Ovary (tissue), 9 donors: ENCODE results near the gene HIGD2A. TPM values are rescaled to one million over a fixed set of nuclear protein-coding genes. Genes with fewer than 3 reads are reported as not detected.

Experiments
- DNase-seq, 5 donors: peaks; one replicate each; pipeline ENCODE4 v3.0.0-alpha.2; 2019 to 2020
- H3K27ac ChIP-seq, 2 donors: fragments of 200-600 bp; one replicate each; pipeline versions ENCODE4 v1.5.1 to v1.8.0; 2019 to 2022
- H3K27me3 ChIP-seq: fragments of 200-600 bp; one replicate; pipeline ENCODE4 v1.8.0; 2022
- H3K36me3 ChIP-seq: fragments of 200-600 bp; sonication (generic); one replicate; pipeline ENCODE4 v1.5.1; 2019
- H3K4me1 ChIP-seq: one replicate; pipeline ENCODE4 v1.8.1; 2013; ENCODE audit warnings: mild to moderate bottlenecking, moderate library complexity; ENCODE audit not compliant: insufficient read depth
- H3K4me3 ChIP-seq: fragments of 200-600 bp; sonication (generic); one replicate; pipeline ENCODE4 v1.5.1; 2017
- H3K9me3 ChIP-seq, 2 donors: fragments of 200-600 bp in 1 of 2; sonication (generic) in 1 of 2; one replicate each; pipeline versions ENCODE4 v1.5.1 to v1.8.1; 2013 to 2019; ENCODE audit warnings: mild to moderate bottlenecking in 1 of 2, moderate library complexity in 1 of 2
- EP300 ChIP-seq: sonication (generic); formaldehyde crosslinking; IDR thresholded peaks from one replicate; pipeline ENCODE4 v1.6.1; 2017; ENCODE audit warnings: antibody characterized with exemption
- POLR2A ChIP-seq: fragments of 450-650 bp; IDR thresholded peaks from one replicate; pipeline ENCODE4 v1.6.1; 2017; ENCODE audit warnings: antibody characterized with exemption, mild to moderate bottlenecking, moderate library complexity
- WGBS, 3 donors: extraction: QIAGEN DNeasy Blood & Tissue Kit in 1 of 3; methylation state at CpG; one replicate each; pipeline versions ENCODE4 v1.1.5 to v1.1.7; 2013 to 2017; 5-methylcytosine and 5-hydroxymethylcytosine counted together
- intact Hi-C, 4 donors: fragments of 100-400 bp; cut with DNase I; formaldehyde crosslinking; loops; one replicate each; pipeline versions ENCODE4 v1.11.0 to v1.15.1; 2022 to 2023
- polyA plus RNA-seq, 2 donors: library from polyadenylated mRNA; stranded (reverse); fragments of 200-250 nt in 1 of 2; fragments of 350-450 nt in 1 of 2; fragmentation: Illumina TruSeq in 1 of 2; extraction: RNeasy Lipid Tissue Mini Kit (QIAGEN cat#74804) in 1 of 2; gene quantifications; one replicate each; pipeline ENCODE4 v1.2.3, GENCODE V29; 2013 to 2014
- total RNA-seq, 7 donors: library from RNA; depleted of rRNA in 2 of 7; stranded (reverse); fragments of >200 nt in 2 of 7; fragmentation: NEBNext Ultra II Directional in 3 of 7; extraction: Animal tissue kit (Norgen Biotek cat#: 25700) in 3 of 7; gene quantifications; one replicate each; pipeline versions ENCODE4 v1.1.0 to v1.2.4, GENCODE V29; 2016 to 2023
- TF ChIP-seq, protein P1 (sequence below), 3 donors: fragments of 450-650 bp in 2 of 3; fragments of 200-600 bp in 1 of 3; IDR thresholded peaks; one replicate each; pipeline versions ENCODE4 v1.5.1 to v1.8.0; 2016 to 2022; ENCODE audit warnings: antibody characterized with exemption in 3 of 3, mild to moderate bottlenecking in 1 of 3
- donor health status: DM: no; HTN: no; CAD: no; lungs with moderate emphysema.
- donor health status: DM: no; HTN: no; CAD: no.
- donor health status: Bipolar disorder and iron deficiency.
- donor health status: DM: yes; HTN: yes; CAD: no.
- donor health status: DM: no; HTN: no; CAD: no.
- donor health status: DM: yes; HTN: yes; CAD: no.

HIGD2A gene
- total and polyA plus RNA-seq, 9 donors = 64.3 to 131 (median 100) TPM

DNA sequence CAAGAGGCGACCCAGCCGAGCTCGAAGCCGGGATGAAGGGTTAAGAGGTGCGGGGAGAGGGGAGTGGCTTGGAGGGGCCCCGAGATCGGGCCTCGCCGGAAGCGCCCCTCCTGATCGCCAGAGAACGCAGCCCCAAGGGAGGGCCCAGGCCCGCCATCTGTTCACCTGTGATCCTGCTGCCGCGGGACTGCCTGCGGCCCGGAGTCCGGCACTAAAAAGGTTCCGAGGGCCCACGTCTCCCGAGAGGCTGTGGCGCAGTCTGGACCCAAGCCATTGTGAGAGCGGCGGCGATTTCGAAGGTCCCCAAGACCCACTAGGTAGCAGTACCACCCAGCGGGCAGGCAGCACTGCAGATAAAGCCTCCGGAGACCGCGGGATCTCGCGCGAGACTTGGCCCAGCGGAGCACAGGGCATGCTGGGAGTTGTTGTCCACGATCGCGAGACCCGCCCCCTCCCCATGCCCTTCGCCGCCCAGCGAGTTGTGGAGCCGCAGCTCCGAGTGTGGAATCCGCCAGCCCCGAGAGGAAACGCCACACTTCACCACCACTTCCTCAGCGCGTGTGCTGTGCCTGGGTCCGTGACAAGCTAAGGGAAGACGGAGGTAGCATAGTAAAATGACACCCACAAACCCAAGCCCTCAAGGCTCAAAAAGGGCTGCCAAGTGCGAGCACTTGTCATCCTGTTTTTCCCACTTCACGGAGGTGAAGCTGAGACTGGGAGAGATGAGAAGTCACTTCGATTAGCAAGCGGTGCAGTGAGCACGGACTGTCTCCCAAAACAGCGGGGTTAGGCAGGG lies 26.9 kb upstream of the HIGD2A start, which contains the start of gene KIAA1191:
KIAA1191 (minus strand) TSS at position 328 of the 796 bp plus-strand sequence. CDS start 2,256 bp downstream, outside the sequence.
- H3K4me3 ChIP-seq = peak within 1 kb of the TSS; percentile 74
- TF ChIP-seq EP300 = no peak
- TF ChIP-seq POLR2A = peak; percentile 83
- H3K9me3 ChIP-seq = no peaks in the 10 kb centered on the region
- WGBS, 3 donors = 2 to 3% (median 2%) methylated on average over 54 to 56 of the region's 56 CpGs
- H3K4me1 ChIP-seq = peaks cover 7% of the 10 kb centered on the region
- H3K27me3 ChIP-seq = no peaks in the 10 kb centered on the region
- no peaks in the 10 kb centered on the region for H3K36me3 ChIP-seq
- peak within 1 kb of the TSS; percentile 45 to 85 for H3K27ac ChIP-seq
- peak; percentile 93 to 96 (median 94) for DNase-seq
- intact Hi-C loops = loop anchor here in 1 of 4 donors (2.0 to 10.0 kb wide), 2 partner anchors 47 to 187 kb away; no protein-coding TSS in a partner anchor

DNA sequence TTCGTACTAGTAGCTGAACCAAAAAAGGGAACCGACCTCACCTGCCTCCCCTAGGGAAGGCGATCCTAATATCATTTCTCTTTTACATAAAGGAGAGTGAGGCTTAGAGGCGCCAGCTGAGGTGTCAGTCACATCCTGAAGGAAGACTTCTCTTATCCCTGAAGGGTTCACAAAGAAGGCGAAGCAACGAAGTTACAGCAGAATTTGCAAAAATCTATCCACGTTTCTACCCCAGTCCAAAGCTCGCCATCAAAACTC lies 26.4 kb upstream of the HIGD2A start:
- peak overlapping the region; percentile 74 for H3K4me3 ChIP-seq
- H3K4me1 ChIP-seq = peaks cover 8% of the 10 kb centered on the region
- H3K27ac ChIP-seq = no peak overlapping the region
- no peak for DNase-seq
- intact Hi-C loops = loop anchor here in 1 of 4 donors (2.0 to 10.0 kb wide), 2 partner anchors 47 to 187 kb away; no protein-coding TSS in a partner anchor
- H3K27me3 ChIP-seq = no peaks in the 10 kb centered on the region
- H3K9me3 ChIP-seq = no peaks in the 10 kb centered on the region
- WGBS, 3 donors = 74 to 81% (median 74%) methylated on average over 8 of the region's 8 CpGs
- H3K36me3 ChIP-seq = no peaks in the 10 kb centered on the region
- TF ChIP-seq EP300 = no peak
- TF ChIP-seq POLR2A = no peak
- TF ChIP-seq, protein P1, sequence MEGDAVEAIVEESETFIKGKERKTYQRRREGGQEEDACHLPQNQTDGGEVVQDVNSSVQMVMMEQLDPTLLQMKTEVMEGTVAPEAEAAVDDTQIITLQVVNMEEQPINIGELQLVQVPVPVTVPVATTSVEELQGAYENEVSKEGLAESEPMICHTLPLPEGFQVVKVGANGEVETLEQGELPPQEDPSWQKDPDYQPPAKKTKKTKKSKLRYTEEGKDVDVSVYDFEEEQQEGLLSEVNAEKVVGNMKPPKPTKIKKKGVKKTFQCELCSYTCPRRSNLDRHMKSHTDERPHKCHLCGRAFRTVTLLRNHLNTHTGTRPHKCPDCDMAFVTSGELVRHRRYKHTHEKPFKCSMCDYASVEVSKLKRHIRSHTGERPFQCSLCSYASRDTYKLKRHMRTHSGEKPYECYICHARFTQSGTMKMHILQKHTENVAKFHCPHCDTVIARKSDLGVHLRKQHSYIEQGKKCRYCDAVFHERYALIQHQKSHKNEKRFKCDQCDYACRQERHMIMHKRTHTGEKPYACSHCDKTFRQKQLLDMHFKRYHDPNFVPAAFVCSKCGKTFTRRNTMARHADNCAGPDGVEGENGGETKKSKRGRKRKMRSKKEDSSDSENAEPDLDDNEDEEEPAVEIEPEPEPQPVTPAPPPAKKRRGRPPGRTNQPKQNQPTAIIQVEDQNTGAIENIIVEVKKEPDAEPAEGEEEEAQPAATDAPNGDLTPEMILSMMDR (IDR thresholded peaks at IDR 0.05) = no peak

DNA sequence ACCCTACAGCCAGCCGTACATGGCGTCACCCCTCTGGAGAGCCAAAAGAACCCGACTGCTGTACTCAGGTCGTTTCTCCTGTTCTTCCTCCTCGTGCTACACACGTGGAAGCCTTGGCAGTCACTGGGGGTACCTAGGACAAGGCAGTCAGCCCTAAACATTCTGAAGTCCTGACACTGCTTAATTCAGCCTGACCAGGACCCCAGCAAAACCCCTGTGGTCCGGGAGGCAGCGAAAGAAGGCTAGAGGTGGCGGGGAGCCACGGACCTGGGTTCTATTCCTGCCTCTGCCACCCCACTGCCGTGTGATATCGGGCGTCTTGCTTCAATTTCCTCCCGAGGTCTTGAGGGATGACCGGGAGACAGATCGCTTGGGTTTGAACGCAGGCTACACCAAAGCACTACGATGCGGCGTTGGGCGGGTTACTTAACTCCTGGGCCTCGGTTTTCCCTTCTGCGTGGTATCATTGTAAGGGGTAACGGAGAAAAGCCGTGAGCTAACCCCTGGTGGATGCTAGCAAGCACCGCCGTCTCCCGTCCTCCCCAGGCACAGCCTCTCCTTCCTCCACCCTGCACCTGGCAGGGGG lies 23.7 kb upstream of the HIGD2A start:
- WGBS, 3 donors = 21 to 25% (median 22%) methylated on average over 23 to 28 of the region's 28 CpGs
- Histone ChIP-seq H3K4me1 (peaks cover 8% of the 10 kb centered on the region), H3K27ac (peak overlapping the region; percentile 88 to 92), H3K36me3 (no peaks in the 10 kb centered on the region), H3K9me3 (no peaks in the 10 kb centered on the region), H3K4me3 (peak overlapping the region; percentile 68), H3K27me3 (no peaks in the 10 kb centered on the region)
- TF ChIP-seq, protein P1 (IDR thresholded peaks at IDR 0.05) = no peak
- TF ChIP-seq EP300 (no peak), POLR2A (no peak)
- intact Hi-C loops = loop anchor here in 1 of 4 donors (10.0 kb wide), 1 partner anchor 190 kb away; no protein-coding TSS in a partner anchor
- DNase-seq = peak in 3 of 5 donors; percentile 20 to 40 (median 34)

DNA sequence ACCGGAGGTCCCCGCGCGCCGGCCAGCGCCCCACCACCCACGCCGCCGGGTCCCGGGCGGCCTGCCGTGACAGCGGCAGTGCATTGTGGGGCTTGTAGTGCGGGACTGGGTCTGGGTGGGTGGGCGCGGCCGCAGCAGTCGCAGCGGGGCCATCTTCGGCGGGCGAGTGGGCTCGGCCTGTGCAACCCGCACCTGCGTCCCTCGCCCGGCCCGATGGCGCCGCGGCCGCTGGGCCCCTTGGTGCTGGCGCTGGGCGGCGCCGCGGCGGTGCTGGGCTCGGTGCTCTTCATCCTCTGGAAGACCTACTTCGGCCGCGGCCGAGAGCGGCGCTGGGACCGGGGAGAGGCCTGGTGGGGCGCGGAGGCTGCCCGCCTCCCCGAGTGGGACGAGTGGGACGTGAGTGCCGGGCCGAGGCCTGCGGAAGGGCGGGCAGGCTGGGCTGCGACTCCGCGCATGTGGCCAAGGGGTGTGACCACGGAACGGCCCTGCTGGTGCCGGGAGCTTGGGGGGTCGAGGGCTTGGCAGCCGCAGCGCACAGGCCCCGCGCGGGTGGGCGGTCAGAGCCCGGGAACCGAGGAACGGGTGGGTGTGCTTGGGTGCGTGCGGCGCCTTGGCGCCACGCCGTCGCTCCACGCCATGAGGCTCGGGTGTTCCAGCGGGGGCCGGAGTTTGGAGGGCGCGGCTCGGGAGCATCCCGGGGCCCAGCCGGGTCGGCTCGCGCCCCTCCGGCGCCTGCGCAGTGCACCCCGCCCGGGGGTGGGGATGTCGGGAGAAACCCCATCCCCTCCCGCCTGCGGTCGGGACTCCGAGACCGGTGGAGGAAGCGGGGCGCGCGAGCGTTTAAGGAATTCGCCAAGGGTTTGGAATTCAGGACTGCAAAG lies 23.0 kb upstream of the HIGD2A start, which contains the start of gene ARL10:
ARL10 (plus strand) TSS at position 137 of the 881 bp plus-strand sequence; CDS start at position 214, 77 bp downstream.
- H3K4me3 ChIP-seq = peak within 1 kb of the TSS; percentile 68
- DNase-seq = peak; percentile 61 to 83 (median 75)
- no peaks in the 10 kb centered on the region for H3K36me3 ChIP-seq
- TF ChIP-seq POLR2A (no peak), EP300 (no peak)
- TF ChIP-seq, protein P1 (IDR thresholded peaks at IDR 0.05) = no peak
- H3K4me1 ChIP-seq = peaks cover 8% of the 10 kb centered on the region
- intact Hi-C loops = loop anchor here in 1 of 4 donors (10.0 kb wide), 1 partner anchor 191 kb away; no protein-coding TSS in a partner anchor
- WGBS, 3 donors = 0 to 1% (median 0%) methylated on average over 85 to 108 of the region's 108 CpGs
- H3K27me3 ChIP-seq = no peaks in the 10 kb centered on the region
- peak within 1 kb of the TSS; percentile 88 to 92 for H3K27ac ChIP-seq
- no peaks in the 10 kb centered on the region for H3K9me3 ChIP-seq
